ENCODE data around the gene B4GALT5.

GRCh38 chr20:49710971-49711666 is 2.6 kb downstream of the B4GALT5 start:
- TF ChIP-seq POLR2A (IDR thresholded peaks at IDR 0.05) = no peak
- no peak for TF ChIP-seq CTCF (IDR thresholded peaks at IDR 0.05)
